NCI-H2196 treated with DMSO at 0.1 percent for 48 hours (cell line): ENCODE results near the gene PLEKHA7.
"Not testable (repeated sequence)": the region's sequence is repeated elsewhere in the genome, so short reads cannot be mapped to it uniquely, and the experiment has no call there.

Source experiments
- DNase-seq: peaks from one replicate; lab custom pipeline; 2025; ENCODE audit not compliant: unreplicated experiment; lab: John Stamatoyannopoulos, UW

PLEKHA7 gene, protein sequence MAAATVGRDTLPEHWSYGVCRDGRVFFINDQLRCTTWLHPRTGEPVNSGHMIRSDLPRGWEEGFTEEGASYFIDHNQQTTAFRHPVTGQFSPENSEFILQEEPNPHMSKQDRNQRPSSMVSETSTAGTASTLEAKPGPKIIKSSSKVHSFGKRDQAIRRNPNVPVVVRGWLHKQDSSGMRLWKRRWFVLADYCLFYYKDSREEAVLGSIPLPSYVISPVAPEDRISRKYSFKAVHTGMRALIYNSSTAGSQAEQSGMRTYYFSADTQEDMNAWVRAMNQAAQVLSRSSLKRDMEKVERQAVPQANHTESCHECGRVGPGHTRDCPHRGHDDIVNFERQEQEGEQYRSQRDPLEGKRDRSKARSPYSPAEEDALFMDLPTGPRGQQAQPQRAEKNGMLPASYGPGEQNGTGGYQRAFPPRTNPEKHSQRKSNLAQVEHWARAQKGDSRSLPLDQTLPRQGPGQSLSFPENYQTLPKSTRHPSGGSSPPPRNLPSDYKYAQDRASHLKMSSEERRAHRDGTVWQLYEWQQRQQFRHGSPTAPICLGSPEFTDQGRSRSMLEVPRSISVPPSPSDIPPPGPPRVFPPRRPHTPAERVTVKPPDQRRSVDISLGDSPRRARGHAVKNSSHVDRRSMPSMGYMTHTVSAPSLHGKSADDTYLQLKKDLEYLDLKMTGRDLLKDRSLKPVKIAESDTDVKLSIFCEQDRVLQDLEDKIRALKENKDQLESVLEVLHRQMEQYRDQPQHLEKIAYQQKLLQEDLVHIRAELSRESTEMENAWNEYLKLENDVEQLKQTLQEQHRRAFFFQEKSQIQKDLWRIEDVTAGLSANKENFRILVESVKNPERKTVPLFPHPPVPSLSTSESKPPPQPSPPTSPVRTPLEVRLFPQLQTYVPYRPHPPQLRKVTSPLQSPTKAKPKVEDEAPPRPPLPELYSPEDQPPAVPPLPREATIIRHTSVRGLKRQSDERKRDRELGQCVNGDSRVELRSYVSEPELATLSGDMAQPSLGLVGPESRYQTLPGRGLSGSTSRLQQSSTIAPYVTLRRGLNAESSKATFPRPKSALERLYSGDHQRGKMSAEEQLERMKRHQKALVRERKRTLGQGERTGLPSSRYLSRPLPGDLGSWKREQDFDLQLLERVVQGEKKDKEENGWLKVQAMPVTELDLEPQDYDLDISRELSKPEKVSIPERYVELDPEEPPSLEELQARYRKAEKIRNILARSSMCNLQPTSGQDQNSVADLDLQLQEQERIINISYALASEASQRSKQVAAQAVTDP

GRCh38 chr11:17014321-17014832 lies at the start of gene PLEKHA7:
PLEKHA7 (minus strand) TSS chr11:17014414; CDS start chr11:17014401, 13 bp downstream.
- DNase-seq: no peak

- DNase-seq: peak; percentile 21
Measured at GRCh38 chr11:17063171-17064002, 49.2 kb upstream of the PLEKHA7 start.

DNA sequence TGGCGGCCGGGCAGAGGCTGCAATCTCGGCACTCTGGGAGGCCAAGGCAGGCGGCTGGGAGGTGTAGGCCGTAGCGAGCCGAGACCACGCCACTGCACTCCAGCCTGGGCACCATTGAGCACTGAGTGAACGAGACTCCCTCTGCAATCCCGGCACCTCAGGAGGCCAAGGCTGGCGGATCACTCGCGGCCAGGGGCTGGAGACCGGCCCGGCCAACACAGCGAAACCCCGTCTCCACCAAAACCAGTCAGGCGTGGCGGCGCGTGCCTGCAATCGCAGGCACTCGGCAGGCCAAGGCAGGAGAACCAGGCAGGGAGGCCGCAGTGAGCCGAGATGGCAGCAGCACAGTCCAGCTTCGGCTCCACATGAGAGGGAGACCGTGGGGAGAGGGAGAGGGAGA lies 36.9 kb upstream of the PLEKHA7 start:
- not testable (repeated sequence) for DNase-seq

- DNase-seq: not testable (repeated sequence)
Measured at GRCh38 chr11:17048491-17048890, 34.3 kb upstream of the PLEKHA7 start.

DNA sequence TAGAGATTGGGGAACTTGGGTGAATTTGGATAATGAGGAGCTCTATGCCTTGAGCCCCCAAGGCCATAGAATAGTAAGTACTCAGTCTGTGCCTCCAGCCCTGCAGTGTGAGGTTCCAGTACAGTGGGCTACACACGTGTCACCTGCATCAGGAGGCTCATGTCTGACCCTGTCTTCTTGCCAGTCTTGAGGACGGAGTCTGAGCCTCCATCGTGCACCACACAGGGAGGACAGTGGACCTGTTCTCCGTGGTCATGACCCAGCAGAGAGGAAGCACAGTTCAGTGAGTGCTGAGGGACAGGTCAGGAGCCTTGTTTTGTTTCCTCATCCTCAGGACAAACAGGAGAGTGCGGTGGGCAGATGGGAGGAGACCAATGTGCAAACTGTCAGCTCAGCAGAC lies 32.5 kb upstream of the PLEKHA7 start:
- no peak for DNase-seq

DNA sequence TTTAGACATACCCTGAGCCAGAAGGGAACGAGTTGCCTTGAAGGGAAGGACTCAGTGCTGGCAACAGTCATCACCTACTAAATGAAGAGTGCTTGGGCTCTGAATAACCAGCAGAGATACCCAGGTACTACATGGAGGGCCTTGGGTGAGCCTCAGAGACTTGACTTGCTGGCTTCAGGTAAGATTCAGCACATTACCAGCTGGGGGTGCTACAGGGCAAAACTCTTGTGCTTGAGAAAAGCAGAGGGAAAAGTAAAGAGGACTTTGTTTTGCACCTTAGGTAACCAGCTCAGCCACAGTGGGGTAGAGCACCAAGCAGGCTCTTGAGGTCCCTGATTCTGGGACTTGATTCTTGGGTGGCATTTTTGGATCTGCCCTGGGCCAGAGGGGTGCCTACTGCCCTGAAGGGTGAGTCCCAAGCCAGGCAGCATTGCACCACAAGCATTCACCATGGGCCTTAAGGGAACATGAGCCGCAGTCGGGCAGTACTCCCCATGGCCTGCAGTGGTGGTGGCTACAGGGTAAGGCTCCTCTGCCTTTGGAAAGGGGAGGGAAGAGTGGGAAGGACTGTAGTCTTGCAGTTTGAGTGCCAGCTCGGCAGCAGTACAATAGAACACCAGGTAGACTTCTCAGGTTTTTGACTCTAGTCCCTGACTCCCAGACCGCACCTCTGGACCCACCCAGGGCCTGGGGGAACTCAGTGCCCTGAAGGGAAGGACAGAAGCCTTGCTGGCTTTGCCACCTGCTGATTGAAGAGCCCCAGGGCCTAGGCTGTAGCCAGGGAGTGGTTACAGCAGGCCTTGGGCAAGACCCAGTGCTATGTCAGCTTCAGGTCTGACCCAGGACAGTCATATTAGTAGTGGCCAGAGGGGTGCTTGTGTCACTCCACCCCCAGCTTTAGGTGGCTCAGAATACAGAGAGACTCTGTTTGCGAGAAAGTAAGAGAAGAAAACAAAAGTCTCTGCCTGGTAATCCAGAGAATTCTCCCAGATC lies 22.7 kb upstream of the PLEKHA7 start:
- DNase-seq: no peak

- DNase-seq: not testable (repeated sequence)
Measured at GRCh38 chr11:17034027-17034426, 19.8 kb upstream of the PLEKHA7 start.

GRCh38 chr11:17026487-17027082 lies 12.4 kb upstream of the PLEKHA7 start:
- DNase-seq: no peak

DNA sequence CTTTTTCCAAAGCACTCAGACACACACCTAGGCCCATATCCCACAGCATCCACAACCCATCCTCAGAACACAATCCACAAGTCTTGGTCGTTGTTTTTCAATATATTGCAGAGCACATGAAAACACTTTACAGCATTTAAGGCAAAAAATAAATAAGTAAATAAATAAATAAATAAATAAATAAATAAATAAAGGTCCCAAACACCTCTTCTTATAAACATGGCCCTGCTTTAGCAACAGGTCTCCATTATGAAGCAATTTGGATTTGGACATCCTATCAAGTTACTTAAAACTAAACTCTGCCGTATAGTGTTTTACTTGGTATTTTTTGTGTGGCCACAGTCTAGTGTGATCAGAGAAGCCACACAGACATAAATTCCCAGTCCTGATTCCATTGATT lies 10.7 kb upstream of the PLEKHA7 start:
- DNase-seq: no peak

- no peak for DNase-seq
Measured at GRCh38 chr11:17021511-17021910, 7.3 kb upstream of the PLEKHA7 start.

GRCh38 chr11:17020831-17021230 lies 6.6 kb upstream of the PLEKHA7 start:
- DNase-seq: no peak

GRCh38 chr11:17019232-17019631 lies 5.0 kb upstream of the PLEKHA7 start:
- DNase-seq: no peak

- no peak for DNase-seq
Measured at GRCh38 chr11:17015627-17016126, 1.5 kb upstream of the PLEKHA7 start.

DNA sequence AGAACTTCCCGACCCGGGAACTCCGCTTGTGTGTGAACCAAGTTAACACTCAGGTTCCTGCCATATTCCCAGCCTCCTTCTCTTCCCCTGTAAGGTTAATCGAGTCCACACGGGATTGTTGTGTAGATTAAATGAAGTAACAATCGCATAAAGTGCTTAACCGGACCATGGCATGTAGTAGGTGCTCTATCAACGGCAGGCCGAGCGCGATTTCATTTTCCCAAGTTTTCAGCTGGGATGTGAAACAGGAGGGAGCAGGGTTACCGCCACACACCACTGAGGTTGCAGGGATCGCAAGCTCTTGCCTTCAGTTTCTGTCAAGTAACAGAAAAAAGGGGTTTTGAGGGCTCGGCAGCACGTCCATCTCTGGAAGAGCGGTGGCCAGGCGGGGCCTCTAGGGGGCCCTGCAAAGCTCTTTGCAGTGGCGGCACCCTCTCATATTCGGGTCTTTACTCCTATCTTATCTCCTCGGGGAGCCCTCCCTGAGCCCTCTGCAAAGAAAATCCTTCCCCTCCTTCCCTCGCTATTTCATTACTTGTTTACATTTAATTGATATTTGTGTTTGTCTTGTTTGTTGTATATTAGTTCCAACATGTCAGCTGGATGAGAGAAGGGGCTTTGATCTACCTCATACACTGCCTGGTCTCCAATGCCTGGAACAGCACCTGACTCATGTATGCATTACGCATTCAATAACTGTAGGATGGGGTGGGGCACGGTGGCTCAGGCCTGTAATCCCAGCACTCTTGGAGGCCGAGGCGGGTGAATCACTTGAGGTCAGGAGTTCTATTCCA lies 816 bp upstream of the PLEKHA7 start:
- DNase-seq: peak; percentile 14

GRCh38 chr11:17013548-17014320 lies 480 bp downstream of the PLEKHA7 start:
- DNase-seq: no peak

- DNase-seq: no peak
Measured at GRCh38 chr11:17012712-17013547, 1.3 kb downstream of the PLEKHA7 start.
